GM23338 (cell line): ENCODE results near the gene RPL27A. TPM values are rescaled to one million over a fixed set of nuclear protein-coding genes. Genes with fewer than 3 reads are reported as not detected.

Experiments used
- ATAC-seq: fragments of 200-7000 bp; cut with Tn5 transposase; 3 replicates; pipeline ENCODE4 v1.9.1; 2020
- DNase-seq: peaks from one replicate; pipeline ENCODE4 v3.0.0-alpha.2; 2015; ENCODE audit warnings: low spot score
- H2AFZ ChIP-seq: fragments of 200-600 bp; sonication (generic); 2 replicates; pipeline ENCODE4 v1.8.0; 2016; ENCODE audit warnings: antibody characterized with exemption, mild to moderate bottlenecking, moderate library complexity
- H3F3A ChIP-seq: fragments of 200-600 bp; sonication (generic); replicated peaks from 2 replicates; pipeline ENCODE4 v1.8.0; 2017; ENCODE audit warnings: antibody characterized with exemption, mixed run types, low read depth
- H3K27ac ChIP-seq: fragments of 200-600 bp; sonication (generic); 2 replicates; pipeline ENCODE4 v1.6.1; 2016; ENCODE audit warnings: low read depth
- H3K27me3 ChIP-seq: fragments of 200-600 bp; sonication (generic); 2 replicates; pipeline ENCODE4 v1.8.0; 2016; ENCODE audit warnings: mild to moderate bottlenecking, mixed run types, moderate library complexity; ENCODE audit not compliant: insufficient read depth
- H3K36me3 ChIP-seq: fragments of 200-600 bp; sonication (generic); 2 replicates; pipeline ENCODE4 v1.8.0; 2016; ENCODE audit warnings: mild to moderate bottlenecking; ENCODE audit not compliant: insufficient read depth
- H3K4me1 ChIP-seq: fragments of 200-600 bp; sonication (generic); 2 replicates; pipeline ENCODE4 v1.8.0; 2016; ENCODE audit warnings: mild to moderate bottlenecking, moderate library complexity; ENCODE audit not compliant: insufficient read depth
- H3K4me2 ChIP-seq: fragments of 200-600 bp; sonication (generic); 2 replicates; pipeline ENCODE4 v1.7.1; 2017; ENCODE audit warnings: mixed run types
- H3K4me3 ChIP-seq: fragments of 200-600 bp; sonication (generic); 2 replicates; pipeline ENCODE4 v1.6.1; 2016; ENCODE audit warnings: mixed run types
- H3K79me2 ChIP-seq: fragments of 200-600 bp; sonication (generic); replicated peaks from 2 replicates; pipeline ENCODE4 v1.8.0; 2017; ENCODE audit warnings: mild to moderate bottlenecking; ENCODE audit not compliant: insufficient read depth
- H3K9me2 ChIP-seq: fragments of 200-600 bp; sonication (generic); 2 replicates; pipeline ENCODE4 v1.8.0; 2017; ENCODE audit not compliant: insufficient read depth
- H4K20me1 ChIP-seq: fragments of 200-600 bp; sonication (generic); replicated peaks from 2 replicates; pipeline ENCODE4 v1.8.0; 2017; ENCODE audit warnings: mild to moderate bottlenecking; ENCODE audit not compliant: insufficient read depth
- H3K27ac Mint-ChIP-seq: 2 replicates; pipeline ENCODE4 v1.8.0; 2020; ENCODE audit warnings: inconsistent platforms, mild to moderate bottlenecking, moderate library complexity, mixed read lengths
- H3K27me3 Mint-ChIP-seq: 3 replicates; pipeline ENCODE4 v1.8.0; 2022; ENCODE audit warnings: low read depth, mild to moderate bottlenecking, moderate library complexity, mixed read lengths, inconsistent platforms; ENCODE audit not compliant: insufficient read depth, poor library complexity
- H3K36me3 Mint-ChIP-seq: 3 replicates; pipeline ENCODE4 v1.8.0; 2021; ENCODE audit warnings: low read depth, mild to moderate bottlenecking, inconsistent platforms, moderate library complexity, mixed read lengths
- H3K4me1 Mint-ChIP-seq: 3 replicates; pipeline ENCODE4 v1.8.0; 2020; ENCODE audit warnings: mild to moderate bottlenecking, inconsistent platforms, mixed read lengths
- H3K4me3 Mint-ChIP-seq: 3 replicates; pipeline ENCODE4 v1.8.0; 2021; ENCODE audit warnings: moderate library complexity, mild to moderate bottlenecking, inconsistent platforms, mixed read lengths
- H3K9me3 Mint-ChIP-seq: 3 replicates; pipeline ENCODE4 v1.8.0; 2020; ENCODE audit warnings: moderate library complexity, mild to moderate bottlenecking, inconsistent platforms, mixed read lengths
- CREB1 ChIP-seq: fragments of 250-450 bp; sonication (Bioruptor Pico); IDR thresholded peaks from 2 replicates; pipeline ENCODE4 v1.5.0; 2020; ENCODE audit warnings: low read depth, mild to moderate bottlenecking, moderate library complexity
- ETS1 ChIP-seq: IDR thresholded peaks from 2 replicates; pipeline ENCODE4 v1.6.1; 2016; ENCODE audit warnings: antibody characterized with exemption
- EZH2 ChIP-seq: fragments of 200-600 bp; sonication (generic); IDR thresholded peaks from one replicate; pipeline ENCODE4 v1.8.0; 2017; ENCODE audit warnings: antibody characterized with exemption, mild to moderate bottlenecking, low read depth; ENCODE audit not compliant: unreplicated experiment
- EZH2phosphoT487 ChIP-seq: fragments of 200-600 bp; sonication (generic); IDR thresholded peaks from one replicate; pipeline ENCODE4 v1.8.1; 2018; ENCODE audit warnings: antibody characterized with exemption; ENCODE audit not compliant: unreplicated experiment
- JUNB ChIP-seq: IDR thresholded peaks from one replicate; pipeline ENCODE4 v1.6.1; 2016; ENCODE audit warnings: antibody characterized with exemption; ENCODE audit not compliant: unreplicated experiment
- NANOG ChIP-seq: IDR thresholded peaks from 2 replicates; pipeline ENCODE4 v1.6.1; 2016; ENCODE audit warnings: antibody characterized with exemption, borderline replicate concordance
- POLR2AphosphoS5 ChIP-seq: IDR thresholded peaks from 2 replicates; pipeline ENCODE4 v1.6.1; 2016; ENCODE audit warnings: antibody characterized with exemption, low read depth
- STAT1 ChIP-seq: IDR thresholded peaks from one replicate; pipeline ENCODE4 v1.6.1; 2016; ENCODE audit warnings: antibody characterized with exemption; ENCODE audit not compliant: unreplicated experiment
- ZNF114 ChIP-seq: fragments of 250-450 bp; sonication (Bioruptor Pico); IDR thresholded peaks from 2 replicates; pipeline ENCODE4 v1.5.0; 2020; ENCODE audit warnings: mild to moderate bottlenecking, moderate library complexity
- polyA plus RNA-seq: library from polyadenylated mRNA; unstranded; fragments of >200 nt; fragmentation: Nextera tagmentation; extraction: Ambion mirVana; gene quantifications from 2 replicates; pipeline ENCODE4 v1.2.1, GENCODE V29; 2016
- total RNA-seq: library from RNA; depleted of rRNA; stranded (reverse); fragments of >200 nt; shearing (Covaris generic); gene quantifications from 2 replicates; pipeline ENCODE4 v1.2.3, GENCODE V29; 2014
- TF ChIP-seq, protein P1 (sequence below), 2 experiments: fragments of 200-600 bp in 1 of 2; sonication (generic) in 1 of 2; conservative IDR thresholded peaks; 2 replicates each; pipeline versions ENCODE4 v1.5.1 to v1.6.1; 2016 to 2017; ENCODE audit warnings: antibody characterized with exemption in 2 of 2, low read depth in 2 of 2, mild to moderate bottlenecking in 2 of 2, moderate library complexity in 1 of 2
- TF ChIP-seq, protein P2 (sequence below): IDR thresholded peaks from one replicate; pipeline ENCODE4 v1.6.1; 2018; ENCODE audit warnings: antibody characterized with exemption; ENCODE audit not compliant: unreplicated experiment

Gene RPL27A
- total and polyA plus RNA-seq, 2 experiments from 2014 or later: 1,283 to 3,167 TPM

DNA sequence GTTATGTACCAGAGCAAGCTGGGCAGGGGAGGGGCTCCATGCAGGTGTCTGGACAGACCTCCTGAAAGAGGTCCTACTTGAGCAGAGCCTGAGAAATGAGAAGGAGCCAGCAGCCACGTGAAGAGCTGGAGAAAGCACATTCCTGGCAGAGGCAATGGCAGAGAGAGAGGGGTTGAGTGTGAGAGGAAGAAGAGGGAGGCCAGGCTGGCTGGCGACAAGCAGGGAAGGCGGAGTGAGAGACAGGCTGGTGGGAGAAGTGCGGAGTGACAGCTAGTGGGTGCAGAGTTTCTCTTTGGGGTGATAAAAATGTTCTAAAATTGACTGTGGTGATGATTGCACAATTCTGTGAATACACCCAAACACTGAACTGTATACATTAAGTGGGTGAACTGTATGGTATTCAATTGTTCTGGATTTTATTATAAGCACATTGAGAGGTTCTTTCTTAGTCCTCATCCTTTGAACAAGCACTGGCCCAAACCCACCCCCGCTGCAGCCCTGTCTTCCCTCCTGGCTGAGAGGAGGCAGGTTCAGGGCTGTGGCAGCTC is 29.4 kb downstream of the RPL27A start (continued):
- no peak for TF ChIP-seq ETS1
- TF ChIP-seq, protein P1, sequence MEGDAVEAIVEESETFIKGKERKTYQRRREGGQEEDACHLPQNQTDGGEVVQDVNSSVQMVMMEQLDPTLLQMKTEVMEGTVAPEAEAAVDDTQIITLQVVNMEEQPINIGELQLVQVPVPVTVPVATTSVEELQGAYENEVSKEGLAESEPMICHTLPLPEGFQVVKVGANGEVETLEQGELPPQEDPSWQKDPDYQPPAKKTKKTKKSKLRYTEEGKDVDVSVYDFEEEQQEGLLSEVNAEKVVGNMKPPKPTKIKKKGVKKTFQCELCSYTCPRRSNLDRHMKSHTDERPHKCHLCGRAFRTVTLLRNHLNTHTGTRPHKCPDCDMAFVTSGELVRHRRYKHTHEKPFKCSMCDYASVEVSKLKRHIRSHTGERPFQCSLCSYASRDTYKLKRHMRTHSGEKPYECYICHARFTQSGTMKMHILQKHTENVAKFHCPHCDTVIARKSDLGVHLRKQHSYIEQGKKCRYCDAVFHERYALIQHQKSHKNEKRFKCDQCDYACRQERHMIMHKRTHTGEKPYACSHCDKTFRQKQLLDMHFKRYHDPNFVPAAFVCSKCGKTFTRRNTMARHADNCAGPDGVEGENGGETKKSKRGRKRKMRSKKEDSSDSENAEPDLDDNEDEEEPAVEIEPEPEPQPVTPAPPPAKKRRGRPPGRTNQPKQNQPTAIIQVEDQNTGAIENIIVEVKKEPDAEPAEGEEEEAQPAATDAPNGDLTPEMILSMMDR (conservative IDR thresholded peaks at IDR 0.05; ENCODE audit: low read depth in 2 of 2): no peak
- TF ChIP-seq STAT1: no peak
- TF ChIP-seq, protein P2, sequence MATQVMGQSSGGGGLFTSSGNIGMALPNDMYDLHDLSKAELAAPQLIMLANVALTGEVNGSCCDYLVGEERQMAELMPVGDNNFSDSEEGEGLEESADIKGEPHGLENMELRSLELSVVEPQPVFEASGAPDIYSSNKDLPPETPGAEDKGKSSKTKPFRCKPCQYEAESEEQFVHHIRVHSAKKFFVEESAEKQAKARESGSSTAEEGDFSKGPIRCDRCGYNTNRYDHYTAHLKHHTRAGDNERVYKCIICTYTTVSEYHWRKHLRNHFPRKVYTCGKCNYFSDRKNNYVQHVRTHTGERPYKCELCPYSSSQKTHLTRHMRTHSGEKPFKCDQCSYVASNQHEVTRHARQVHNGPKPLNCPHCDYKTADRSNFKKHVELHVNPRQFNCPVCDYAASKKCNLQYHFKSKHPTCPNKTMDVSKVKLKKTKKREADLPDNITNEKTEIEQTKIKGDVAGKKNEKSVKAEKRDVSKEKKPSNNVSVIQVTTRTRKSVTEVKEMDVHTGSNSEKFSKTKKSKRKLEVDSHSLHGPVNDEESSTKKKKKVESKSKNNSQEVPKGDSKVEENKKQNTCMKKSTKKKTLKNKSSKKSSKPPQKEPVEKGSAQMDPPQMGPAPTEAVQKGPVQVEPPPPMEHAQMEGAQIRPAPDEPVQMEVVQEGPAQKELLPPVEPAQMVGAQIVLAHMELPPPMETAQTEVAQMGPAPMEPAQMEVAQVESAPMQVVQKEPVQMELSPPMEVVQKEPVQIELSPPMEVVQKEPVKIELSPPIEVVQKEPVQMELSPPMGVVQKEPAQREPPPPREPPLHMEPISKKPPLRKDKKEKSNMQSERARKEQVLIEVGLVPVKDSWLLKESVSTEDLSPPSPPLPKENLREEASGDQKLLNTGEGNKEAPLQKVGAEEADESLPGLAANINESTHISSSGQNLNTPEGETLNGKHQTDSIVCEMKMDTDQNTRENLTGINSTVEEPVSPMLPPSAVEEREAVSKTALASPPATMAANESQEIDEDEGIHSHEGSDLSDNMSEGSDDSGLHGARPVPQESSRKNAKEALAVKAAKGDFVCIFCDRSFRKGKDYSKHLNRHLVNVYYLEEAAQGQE: no peak
- no peak for TF ChIP-seq CREB1 (CRISPR knock-in tag)

GRCh38 chr11:8712506-8712905 is 29.9 kb downstream of the RPL27A start:
- Histone ChIP-seq H3K27me3 (no peaks in the 10 kb centered on the region), H2AFZ (no peak overlapping the region), H3F3A (no peaks in the 10 kb centered on the region), H4K20me1 (no peaks in the 10 kb centered on the region), H3K4me2 (no peak overlapping the region), H3K4me1 (peaks cover 12% of the 10 kb centered on the region), H3K79me2 (no peaks in the 10 kb centered on the region), H3K9me2 (no peaks in the 10 kb centered on the region), H3K4me3 (no peak overlapping the region), H3K27ac (no peak overlapping the region), H3K36me3 (no peaks in the 10 kb centered on the region)
- Mint-ChIP-seq H3K36me3 (peaks cover 9% of the 10 kb centered on the region), H3K27me3 (peaks cover 17% of the 10 kb centered on the region), H3K4me3 (no peak overlapping the region), H3K4me1 (peaks cover 22% of the 10 kb centered on the region), H3K9me3 (no peaks in the 10 kb centered on the region), H3K27ac (no peak overlapping the region)
- DNase-seq (no peak), ATAC-seq (no peak)
- TF ChIP-seq ETS1: no peak
- no peak for TF ChIP-seq JUNB
- no peak for TF ChIP-seq EZH2
- TF ChIP-seq POLR2AphosphoS5: no peak
- TF ChIP-seq NANOG: no peak
- TF ChIP-seq EZH2phosphoT487: no peak
- TF ChIP-seq ZNF114 (CRISPR knock-in tag): no peak
- TF ChIP-seq, protein P2: no peak
